ENCODE data around the gene SEC24C.

The SEC24C gene

DNA sequence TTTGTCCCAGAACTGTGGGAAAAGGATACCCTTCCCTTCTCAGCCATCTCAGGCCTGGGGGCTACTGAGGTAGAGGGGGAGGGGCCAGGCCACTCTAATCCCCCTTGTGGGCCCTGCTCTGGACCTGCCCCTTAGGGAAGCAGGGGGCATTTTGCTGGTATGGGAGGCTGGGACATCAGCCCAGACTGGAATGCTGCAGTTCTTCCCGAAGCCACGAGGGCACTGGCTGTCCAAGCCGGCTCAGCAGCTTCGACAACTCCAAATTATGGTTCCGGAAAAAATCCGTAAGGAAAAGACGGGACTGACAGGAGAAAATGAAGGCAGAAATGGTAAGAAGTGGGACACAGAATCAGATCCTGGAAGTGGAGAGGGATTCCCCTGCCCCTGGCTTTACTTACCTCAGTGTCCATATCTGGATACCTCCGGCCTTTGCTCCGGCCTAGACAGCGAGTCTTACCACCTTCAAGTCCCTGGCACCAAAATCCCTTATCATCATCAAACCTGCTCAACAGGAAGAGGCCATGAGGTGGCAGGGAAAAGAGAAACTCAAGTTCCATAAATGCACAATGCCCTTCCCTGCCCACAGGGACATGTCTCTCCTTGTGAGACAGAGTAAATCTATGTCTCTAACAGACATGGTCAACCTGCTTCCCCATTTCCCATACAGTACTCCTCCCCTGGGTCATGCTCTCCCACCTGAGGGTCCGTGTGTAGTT is 58.3 kb downstream of the SEC24C start:
- Histone ChIP-seq H3K9me2 (replicated peaks; ENCODE audit: insufficient read depth, low read length) (no peaks in the 10 kb centered on the region), H3K4me2 (ENCODE audit: low read depth, low read length, poor library complexity, severe bottlenecking) (no peak overlapping the region), H3K9ac (ENCODE audit: low read length) (no peak overlapping the region), H3K36me3 (ENCODE audit: low read length) (no peaks in the 10 kb centered on the region), H3K27ac (ENCODE audit: low read depth, low read length) (no peak overlapping the region), H3K79me2 (ENCODE audit: insufficient read depth, low read length) (no peaks in the 10 kb centered on the region), H3K4me3 (ENCODE audit: insufficient read depth, low read length, poor library complexity, severe bottlenecking) (no peak overlapping the region), H4K20me1 (ENCODE audit: low read depth, low read length) (no peaks in the 10 kb centered on the region), H3K27me3 (ENCODE audit: low read length) (no peaks in the 10 kb centered on the region), H2AFZ (ENCODE audit: low read depth, low read length, severe bottlenecking) (no peak overlapping the region), H3F3A (ENCODE audit: insufficient read depth) (no peaks in the 10 kb centered on the region), H3K9me3 (ENCODE audit: insufficient read depth, low read length) (no peaks in the 10 kb centered on the region)
- TF ChIP-seq, protein P1, sequence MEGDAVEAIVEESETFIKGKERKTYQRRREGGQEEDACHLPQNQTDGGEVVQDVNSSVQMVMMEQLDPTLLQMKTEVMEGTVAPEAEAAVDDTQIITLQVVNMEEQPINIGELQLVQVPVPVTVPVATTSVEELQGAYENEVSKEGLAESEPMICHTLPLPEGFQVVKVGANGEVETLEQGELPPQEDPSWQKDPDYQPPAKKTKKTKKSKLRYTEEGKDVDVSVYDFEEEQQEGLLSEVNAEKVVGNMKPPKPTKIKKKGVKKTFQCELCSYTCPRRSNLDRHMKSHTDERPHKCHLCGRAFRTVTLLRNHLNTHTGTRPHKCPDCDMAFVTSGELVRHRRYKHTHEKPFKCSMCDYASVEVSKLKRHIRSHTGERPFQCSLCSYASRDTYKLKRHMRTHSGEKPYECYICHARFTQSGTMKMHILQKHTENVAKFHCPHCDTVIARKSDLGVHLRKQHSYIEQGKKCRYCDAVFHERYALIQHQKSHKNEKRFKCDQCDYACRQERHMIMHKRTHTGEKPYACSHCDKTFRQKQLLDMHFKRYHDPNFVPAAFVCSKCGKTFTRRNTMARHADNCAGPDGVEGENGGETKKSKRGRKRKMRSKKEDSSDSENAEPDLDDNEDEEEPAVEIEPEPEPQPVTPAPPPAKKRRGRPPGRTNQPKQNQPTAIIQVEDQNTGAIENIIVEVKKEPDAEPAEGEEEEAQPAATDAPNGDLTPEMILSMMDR (IDR thresholded peaks at IDR 0.05; ENCODE audit: insufficient read depth, low read length, poor library complexity, severe bottlenecking), result no peak
- TF ChIP-seq EZH2phosphoT487 (conservative IDR thresholded peaks at IDR 0.05; ENCODE audit: low read length), result no peak

DNA sequence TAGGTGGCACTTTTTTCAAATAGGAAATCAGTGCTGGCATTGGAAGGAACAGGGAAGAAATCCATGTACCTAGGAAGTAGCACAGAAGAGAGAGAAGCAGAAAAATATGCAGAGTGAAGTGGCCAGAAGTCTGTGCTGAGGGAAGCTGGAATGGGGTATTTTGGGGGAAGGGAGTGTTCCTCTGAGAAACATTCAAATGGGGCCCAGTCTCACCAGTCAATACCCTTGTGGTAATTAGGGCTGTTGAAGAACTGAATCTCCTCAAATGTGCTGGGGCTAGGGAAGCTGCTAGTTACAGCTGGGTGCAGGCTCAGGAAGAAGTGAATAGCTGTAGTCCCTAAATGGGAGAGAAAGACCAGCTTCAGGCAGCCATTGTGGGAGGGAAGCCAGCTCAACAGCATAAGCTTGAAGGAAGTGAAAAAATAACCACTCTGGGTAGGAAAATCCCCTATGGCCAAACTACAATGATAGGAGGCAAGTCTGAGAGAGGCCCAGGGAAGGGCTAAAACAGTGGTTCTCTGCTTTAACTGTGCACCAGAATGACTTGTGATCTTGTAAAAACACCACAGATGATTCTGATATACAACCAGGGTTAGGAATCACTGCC is 59.6 kb downstream of the SEC24C start:
- Histone ChIP-seq H3K9ac (ENCODE audit: low read length) (no peak overlapping the region), H4K20me1 (ENCODE audit: low read depth, low read length) (no peaks in the 10 kb centered on the region), H3K4me3 (ENCODE audit: insufficient read depth, low read length, poor library complexity, severe bottlenecking) (no peak overlapping the region), H3K9me3 (ENCODE audit: insufficient read depth, low read length) (no peaks in the 10 kb centered on the region), H3K79me2 (ENCODE audit: insufficient read depth, low read length) (no peaks in the 10 kb centered on the region), H3K9me2 (replicated peaks; ENCODE audit: insufficient read depth, low read length) (no peaks in the 10 kb centered on the region), H3K27me3 (ENCODE audit: low read length) (no peaks in the 10 kb centered on the region), H3K27ac (ENCODE audit: low read depth, low read length) (no peak overlapping the region), H3K4me2 (ENCODE audit: low read depth, low read length, poor library complexity, severe bottlenecking) (no peak overlapping the region), H2AFZ (ENCODE audit: low read depth, low read length, severe bottlenecking) (no peak overlapping the region), H3K36me3 (ENCODE audit: low read length) (no peaks in the 10 kb centered on the region), H3F3A (ENCODE audit: insufficient read depth) (no peaks in the 10 kb centered on the region)
- TF ChIP-seq, protein P1 (IDR thresholded peaks at IDR 0.05; ENCODE audit: insufficient read depth, low read length, poor library complexity, severe bottlenecking), result no peak
- TF ChIP-seq EZH2phosphoT487 (conservative IDR thresholded peaks at IDR 0.05; ENCODE audit: low read length), result no peak

DNA sequence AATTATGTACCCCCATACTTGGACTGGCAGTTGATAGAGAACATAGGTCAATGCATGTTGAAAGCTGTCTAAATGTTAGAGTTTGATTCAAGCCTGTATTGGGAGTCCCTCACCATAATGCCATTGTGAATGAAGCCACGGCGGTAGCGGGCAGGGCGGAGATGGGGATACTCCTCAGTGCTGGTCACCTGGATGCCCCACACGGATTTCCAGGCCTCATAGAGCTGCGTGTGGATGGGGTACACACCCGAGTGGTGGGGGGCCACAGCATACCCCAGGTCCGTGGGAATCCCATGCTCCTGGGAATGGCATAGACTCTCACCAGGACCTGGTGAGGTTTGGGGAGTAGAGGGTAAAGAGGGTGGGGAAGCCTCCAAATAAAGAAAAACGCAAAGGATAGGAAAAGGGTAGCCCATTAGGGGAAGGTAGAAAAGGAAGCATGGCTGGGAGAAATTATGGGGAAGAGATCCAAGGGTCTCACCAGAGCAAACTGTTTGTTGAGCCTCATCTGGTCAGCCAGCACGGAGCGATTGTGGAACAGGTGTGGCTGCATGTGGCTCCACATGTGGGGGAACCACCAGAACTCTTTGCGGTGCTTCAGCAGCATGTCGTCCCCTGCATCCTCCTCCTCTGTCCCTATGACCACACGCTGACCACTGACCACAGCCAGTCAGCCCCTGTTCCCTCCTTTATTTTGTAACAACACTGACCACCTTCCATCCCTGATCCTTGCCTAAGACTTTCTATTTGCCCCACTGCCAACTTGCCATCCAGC is 62.2 kb downstream of the SEC24C start:
- no peak for TF ChIP-seq EZH2phosphoT487 (conservative IDR thresholded peaks at IDR 0.05; ENCODE audit: low read length)
- TF ChIP-seq, protein P1 (IDR thresholded peaks at IDR 0.05; ENCODE audit: insufficient read depth, low read length, poor library complexity, severe bottlenecking), result no peak
- Histone ChIP-seq H3K36me3 (ENCODE audit: low read length) (no peaks in the 10 kb centered on the region), H3K9ac (ENCODE audit: low read length) (no peak overlapping the region)

More for the DNA sequence above, 62.2 kb downstream of the SEC24C start:
- Histone ChIP-seq H3K4me3 (ENCODE audit: insufficient read depth, low read length, poor library complexity, severe bottlenecking) (no peak overlapping the region), H3K9me3 (ENCODE audit: insufficient read depth, low read length) (no peaks in the 10 kb centered on the region), H3K9me2 (replicated peaks; ENCODE audit: insufficient read depth, low read length) (no peaks in the 10 kb centered on the region), H3K79me2 (ENCODE audit: insufficient read depth, low read length) (peaks cover 5% of the 10 kb centered on the region; the same call in 1 of the 2 replicates), H3K4me2 (ENCODE audit: low read depth, low read length, poor library complexity, severe bottlenecking) (no peak overlapping the region), H3K27me3 (ENCODE audit: low read length) (no peaks in the 10 kb centered on the region), H4K20me1 (ENCODE audit: low read depth, low read length) (no peaks in the 10 kb centered on the region), H3F3A (ENCODE audit: insufficient read depth) (no peaks in the 10 kb centered on the region), H3K27ac (ENCODE audit: low read depth, low read length) (no peak overlapping the region), H2AFZ (ENCODE audit: low read depth, low read length, severe bottlenecking) (no peak overlapping the region)

Data from SU-DHL-6 (cell line).